Activated CD8-positive, alpha-beta memory T cell treated with anti-CD3 and anti-CD28 coated beads for 24 hours (primary cell): ENCODE results near the gene FAAH.
"Not testable (repeated sequence)": the region's sequence is repeated elsewhere in the genome, so short reads cannot be mapped to it uniquely, and the experiment has no call there.

ENCODE experiments used
- DNase-seq: peaks from one replicate; pipeline ENCODE4 v3.0.0-alpha.2; 2020

Gene FAAH

DNA sequence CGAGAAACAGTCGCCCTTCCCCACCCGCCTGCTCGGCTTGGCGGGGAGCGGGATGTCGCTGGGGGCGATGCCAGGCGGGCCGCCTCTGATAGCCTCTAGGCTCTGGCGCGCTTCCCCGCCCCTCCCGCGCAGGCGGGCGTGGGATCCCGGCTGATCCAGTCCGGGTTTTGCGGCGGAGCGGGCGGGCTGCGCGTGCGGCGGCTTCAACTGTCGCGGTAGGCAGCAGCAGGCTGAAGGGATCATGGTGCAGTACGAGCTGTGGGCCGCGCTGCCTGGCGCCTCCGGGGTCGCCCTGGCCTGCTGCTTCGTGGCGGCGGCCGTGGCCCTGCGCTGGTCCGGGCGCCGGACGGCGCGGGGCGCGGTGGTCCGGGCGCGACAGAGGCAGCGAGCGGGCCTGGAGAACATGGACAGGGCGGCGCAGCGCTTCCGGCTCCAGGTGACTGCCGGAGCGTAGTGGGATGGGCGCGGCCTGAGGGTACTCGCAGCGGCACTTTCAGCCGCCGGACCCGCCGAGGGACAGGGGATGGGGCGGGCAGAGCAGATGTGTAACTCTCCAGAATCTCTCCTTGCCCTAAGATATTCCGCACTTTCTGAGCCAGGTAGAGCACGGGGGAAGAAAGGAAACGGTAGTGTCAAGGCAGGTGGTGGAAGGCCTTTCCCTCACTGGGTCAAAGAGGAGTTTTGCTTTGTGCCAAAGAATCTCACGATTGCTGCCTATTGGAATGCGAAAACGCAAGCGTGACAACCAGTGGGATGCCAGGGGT, at the start of gene FAAH:
FAAH (plus strand) TSS at position 210 of the 764 bp plus-strand sequence; CDS start at position 242, 32 bp downstream.
- peak; percentile 73 for DNase-seq

GRCh38 chr1:46344481-46344880, 49.6 kb upstream of the FAAH start:
- no peak for DNase-seq

DNA sequence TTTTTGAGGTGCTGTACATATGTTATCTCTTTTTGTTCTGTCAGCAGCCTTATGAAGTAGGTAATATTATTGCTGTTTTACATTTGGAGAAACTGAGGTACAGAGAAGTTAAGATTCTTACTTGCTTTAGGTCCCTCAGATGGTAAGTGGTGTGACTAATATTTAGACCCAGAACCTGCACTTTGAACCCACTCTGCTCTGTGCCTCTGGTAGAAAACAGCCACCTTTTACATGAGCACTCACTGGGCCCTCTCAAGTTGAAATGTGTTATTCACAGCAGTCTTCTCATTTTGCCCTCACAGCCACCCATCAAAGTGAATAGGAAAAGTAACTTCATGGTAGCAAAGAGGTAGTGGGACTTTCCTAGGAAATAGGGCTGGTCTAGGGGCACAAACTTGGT, 48.8 kb upstream of the FAAH start:
- DNase-seq: no peak

DNA sequence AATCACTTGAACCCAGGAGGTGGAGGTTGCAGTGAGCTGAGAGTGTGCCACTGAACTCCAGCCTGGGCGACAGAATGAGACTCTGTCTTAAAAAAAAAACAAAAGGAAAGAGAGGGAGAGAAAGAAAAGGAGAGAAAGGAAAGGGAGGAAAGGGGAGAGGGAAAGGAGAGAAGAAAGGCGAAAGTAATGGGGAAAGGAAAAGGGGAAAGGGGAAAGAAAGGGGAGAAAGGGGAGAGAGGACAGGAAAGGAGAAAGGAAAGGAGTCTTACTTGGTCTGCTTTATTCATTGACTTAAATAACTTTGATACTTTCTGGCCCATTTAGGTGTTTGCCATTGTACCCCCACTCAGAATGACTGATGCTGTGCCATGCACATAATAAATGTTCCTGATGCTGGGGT, 41.8 kb upstream of the FAAH start:
- no peak for DNase-seq

DNA sequence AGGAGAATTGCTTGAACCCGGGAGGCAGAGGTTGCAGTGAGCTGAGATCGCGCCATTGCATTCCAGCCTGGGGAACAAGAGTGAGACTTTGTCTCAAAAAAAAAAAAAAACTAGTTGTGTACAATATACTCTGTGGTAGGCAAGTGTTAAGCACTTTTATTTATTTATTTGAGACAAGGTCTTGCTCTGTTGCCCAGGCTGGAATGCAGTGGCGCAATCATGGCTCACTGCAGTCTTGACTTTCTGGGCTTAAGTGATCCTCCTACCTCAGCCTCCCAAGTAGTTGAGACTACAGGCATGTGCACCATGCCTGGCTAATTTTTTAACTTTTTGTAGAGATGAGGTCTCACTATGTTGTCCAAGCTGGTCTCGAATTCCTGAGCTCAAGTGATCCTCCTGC, 38.2 kb upstream of the FAAH start:
- not testable (repeated sequence) for DNase-seq

- no peak for DNase-seq
Measured at GRCh38 chr1:46362158-46362557, 32.0 kb upstream of the FAAH start.

- DNase-seq: no peak
Measured at GRCh38 chr1:46363121-46363520, 31.0 kb upstream of the FAAH start.

GRCh38 chr1:46364612-46365011, 29.5 kb upstream of the FAAH start:
- no peak for DNase-seq

GRCh38 chr1:46365796-46366195, 28.3 kb upstream of the FAAH start:
- not testable (repeated sequence) for DNase-seq

GRCh38 chr1:46367072-46367471, 27.0 kb upstream of the FAAH start:
- DNase-seq: no peak

DNA sequence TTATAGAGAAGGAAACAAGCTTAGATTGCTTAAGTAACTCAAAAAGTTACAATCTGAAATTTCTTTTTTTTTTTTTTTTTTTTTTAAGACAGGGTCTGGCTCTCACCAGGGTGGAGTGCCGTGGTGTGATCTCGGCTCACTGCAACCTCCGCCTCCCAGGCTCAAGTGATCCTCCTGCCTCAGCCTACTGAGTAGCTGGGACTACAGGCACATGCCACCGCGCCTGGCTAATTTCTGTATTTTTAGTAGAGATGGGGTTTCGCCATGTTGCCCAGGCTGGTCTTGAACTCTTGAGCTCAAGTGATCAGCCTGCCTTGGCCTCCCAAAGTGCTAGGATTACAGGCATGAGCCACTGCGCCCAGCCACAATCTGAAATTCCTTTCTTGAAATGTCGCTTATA, 26.4 kb upstream of the FAAH start:
- not testable (repeated sequence) for DNase-seq

GRCh38 chr1:46368791-46369190, 25.3 kb upstream of the FAAH start:
- DNase-seq: no peak

- no peak for DNase-seq
Measured at GRCh38 chr1:46369542-46370213, 24.4 kb upstream of the FAAH start.

GRCh38 chr1:46370214-46370633, 23.9 kb upstream of the FAAH start:
- no peak for DNase-seq

DNA sequence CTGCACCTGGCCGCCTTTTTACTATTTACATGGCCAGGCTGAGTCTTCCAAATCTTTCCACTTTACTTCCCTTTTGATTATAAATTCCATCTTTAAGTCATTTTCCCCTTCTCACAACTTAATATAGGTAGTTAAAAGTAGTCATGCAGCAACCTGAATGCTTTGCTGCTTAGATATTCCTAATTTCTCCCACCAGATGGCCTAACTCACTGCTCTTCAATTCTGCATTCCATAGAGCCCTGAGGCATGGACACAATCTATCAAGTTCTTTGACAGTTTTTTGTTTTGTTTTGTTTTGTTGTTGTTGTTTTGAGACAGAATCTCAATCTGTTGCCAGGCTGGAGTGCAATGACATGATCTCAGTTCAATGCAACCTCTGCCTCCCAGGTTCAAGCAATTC, 21.7 kb upstream of the FAAH start:
- DNase-seq: no peak

GRCh38 chr1:46379996-46380395, 14.1 kb upstream of the FAAH start:
- DNase-seq: no peak

DNA sequence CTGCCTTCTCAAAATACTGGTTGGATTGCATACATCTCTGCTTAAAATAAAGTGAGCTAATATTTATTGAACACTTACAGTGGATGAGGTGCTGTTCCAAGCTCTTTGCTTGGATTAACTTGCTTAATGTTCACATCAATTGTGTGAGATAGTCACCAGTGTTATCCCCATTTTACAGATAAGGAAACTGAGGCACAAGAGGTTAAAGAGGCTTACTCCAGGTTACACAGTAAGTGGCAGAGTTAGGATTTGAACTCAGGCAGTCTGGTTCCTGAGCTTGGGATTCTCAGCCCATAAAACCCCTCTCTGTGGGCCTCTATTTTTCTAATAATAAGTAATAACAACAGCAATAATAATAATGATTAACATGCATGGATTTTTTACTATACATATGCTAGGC, 13.6 kb upstream of the FAAH start:
- no peak for DNase-seq

DNA sequence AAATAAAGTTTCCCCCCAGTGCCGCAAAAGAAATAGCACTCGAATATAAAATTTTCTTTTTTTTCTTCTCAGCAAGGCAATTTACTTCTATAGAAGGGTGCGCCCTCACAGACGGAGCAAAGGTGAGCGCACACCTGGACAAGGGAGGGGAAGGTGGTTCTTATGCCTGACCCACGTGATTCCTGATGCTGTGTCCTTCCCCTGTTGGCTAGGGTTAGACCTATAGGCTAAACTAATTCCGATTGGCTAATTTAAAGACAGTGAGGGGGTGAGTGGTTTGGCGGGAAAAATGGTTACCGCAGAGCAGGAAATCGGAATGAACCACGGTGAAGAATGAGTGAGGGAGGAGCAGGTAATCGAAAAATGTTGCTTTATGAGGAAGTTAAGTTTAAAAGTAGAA, 607 bp upstream of the FAAH start:
- DNase-seq: no peak

DNA sequence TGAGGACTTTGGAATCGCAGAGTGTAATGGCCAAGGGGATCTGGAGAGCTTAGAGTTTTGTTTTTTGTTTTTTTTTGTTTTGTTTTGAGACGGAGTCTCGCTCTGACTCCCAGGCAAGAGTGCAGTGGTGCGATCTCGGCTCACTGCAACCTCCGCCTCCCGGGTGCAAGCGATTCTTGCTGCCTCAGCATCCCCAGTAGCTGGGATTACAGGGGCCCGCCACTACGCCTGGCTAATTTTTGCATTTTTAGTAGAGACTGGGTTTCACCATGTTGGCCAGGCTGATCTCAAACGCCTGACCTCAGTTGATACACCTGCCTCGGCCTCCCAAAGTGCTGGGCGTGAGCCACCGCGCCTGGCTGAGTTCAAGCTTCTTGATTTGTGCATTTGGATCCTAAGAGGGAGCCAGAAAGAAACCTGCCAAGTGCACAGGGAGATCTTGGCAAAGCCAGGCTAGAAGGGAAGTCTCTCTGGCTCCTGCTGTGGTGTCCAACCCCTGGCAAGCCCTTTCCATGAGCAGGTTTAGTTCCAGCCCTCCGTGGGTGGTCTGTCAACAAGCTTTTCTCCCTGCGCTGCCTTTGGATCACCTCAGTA, 852 bp downstream of the FAAH start:
- DNase-seq: no peak

DNA sequence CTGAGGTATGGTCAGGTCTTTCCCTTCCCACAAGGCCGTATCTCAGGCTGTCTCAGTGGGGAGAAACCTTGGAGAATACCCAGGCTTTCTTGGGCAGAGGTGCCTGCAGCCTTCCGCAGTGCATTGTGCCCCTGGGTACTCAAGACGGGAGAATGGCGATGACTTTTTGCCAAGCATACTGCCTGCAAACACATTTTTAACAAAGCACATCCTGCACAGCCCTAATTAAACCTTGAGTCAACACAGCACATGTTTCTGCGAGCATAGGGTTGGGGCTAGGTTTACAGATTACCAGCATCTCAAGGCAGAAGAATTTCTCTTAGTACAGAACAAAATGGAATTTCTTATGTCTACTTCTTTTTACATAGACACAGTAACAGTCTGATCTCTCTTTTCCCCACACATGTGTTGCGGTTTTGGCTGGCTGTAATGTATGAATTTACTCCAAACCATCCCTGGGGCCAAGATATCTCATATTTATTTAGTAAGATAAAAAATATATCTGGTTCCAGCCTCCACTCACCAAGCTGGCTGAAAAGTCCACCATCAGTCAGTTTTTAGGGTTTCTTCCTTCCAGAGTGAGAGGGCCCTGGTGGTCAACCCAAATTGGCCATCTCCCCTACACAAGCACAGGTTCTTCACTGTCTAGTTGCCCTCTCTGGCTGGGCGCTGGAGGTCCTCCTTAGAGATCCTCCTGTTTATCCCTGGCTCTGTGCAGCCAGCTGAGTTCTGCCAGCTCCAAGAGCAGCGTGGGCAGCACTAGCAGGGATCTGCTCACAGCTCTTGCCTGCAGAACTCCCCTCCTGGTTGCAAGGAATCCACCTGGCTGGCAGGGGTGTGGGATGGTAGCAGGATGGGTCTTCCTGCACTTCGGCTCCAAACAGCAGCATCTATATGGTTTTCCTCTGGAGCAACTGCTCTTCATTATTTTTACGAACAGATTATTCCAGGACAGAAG, 2.6 kb downstream of the FAAH start:
- DNase-seq: no peak

DNA sequence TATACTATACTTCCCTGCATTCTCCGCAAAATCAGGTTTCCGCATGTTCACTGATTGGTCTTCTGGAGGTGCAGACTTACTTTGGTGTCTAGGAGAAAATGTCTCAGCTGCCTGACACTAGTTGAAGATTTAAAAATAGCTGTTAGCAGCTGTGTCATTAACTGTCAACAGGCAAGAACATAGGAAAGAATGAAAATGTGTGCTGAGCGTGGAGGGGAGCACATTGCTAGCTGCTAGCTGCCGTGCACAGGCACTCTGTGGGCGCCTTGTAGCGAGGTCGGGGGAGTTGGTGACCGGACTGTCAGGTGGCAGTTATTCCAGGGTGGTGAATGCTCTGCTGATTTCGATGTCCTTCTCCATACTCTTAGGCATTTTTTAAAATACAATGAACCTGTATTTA, 5.2 kb downstream of the FAAH start:
- DNase-seq: no peak

DNA sequence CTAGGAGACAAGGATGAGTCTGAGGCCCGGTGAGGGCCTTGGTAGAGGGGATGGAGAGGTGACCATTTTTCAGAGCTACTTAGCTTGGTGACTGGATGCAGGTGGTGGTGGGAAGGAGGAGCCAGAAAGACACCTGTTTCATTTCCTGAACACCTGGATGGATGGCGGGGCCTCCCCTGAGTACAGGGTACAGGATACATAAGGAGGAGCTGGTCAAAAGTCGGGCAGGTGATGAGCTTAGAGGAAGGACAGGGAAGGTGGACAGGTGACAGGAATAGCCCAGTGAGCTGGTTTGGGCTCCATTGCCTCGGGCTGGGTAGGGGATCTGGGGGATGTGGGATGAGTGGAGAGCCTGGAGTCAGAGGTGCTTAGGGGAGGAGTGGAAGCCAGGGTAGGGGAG, 6.3 kb downstream of the FAAH start:
- no peak for DNase-seq
